GM12864 (cell line): Measurements from ENCODE around the gene MEP1A.
"Not testable (repeated sequence)": the region's sequence is repeated elsewhere in the genome, so short reads cannot be mapped to it uniquely, and the experiment has no call there.

Experiments
- DNase-seq: peaks from one replicate; pipeline ENCODE4 v3.0.0-alpha.2; 2011; ENCODE audit warnings: low read depth
- H3K4me3 ChIP-seq: 2 replicates; pipeline ENCODE4 v1.5.1; 2011; ENCODE audit warnings: mild to moderate bottlenecking, low read depth, low read length, control low read depth
- CTCF ChIP-seq: IDR thresholded peaks from 2 replicates; pipeline ENCODE4 v1.5.1; 2011; ENCODE audit warnings: low read depth, mild to moderate bottlenecking, moderate library complexity, low read length, control low read depth, inconsistent platforms; ENCODE audit errors: missing control alignments

Gene MEP1A

GRCh38 chr6:46763466-46763865, 29.7 kb upstream of the MEP1A start:
- no peak for DNase-seq
- H3K4me3 ChIP-seq, result no peak overlapping the region
- TF ChIP-seq CTCF, result no peak

- not testable (repeated sequence) for DNase-seq, H3K4me3 ChIP-seq
Measured at GRCh38 chr6:46764280-46764679, 28.9 kb upstream of the MEP1A start.

GRCh38 chr6:46764961-46765360, 28.2 kb upstream of the MEP1A start:
- DNase-seq, result no peak
- no peak for TF ChIP-seq CTCF
- no peak overlapping the region for H3K4me3 ChIP-seq

- TF ChIP-seq CTCF, result no peak
- DNase-seq, result no peak
- no peak overlapping the region for H3K4me3 ChIP-seq
Measured at GRCh38 chr6:46772016-46772415, 21.2 kb upstream of the MEP1A start.

- no peak for TF ChIP-seq CTCF
- DNase-seq, result no peak
- H3K4me3 ChIP-seq, result no peak overlapping the region
Measured at GRCh38 chr6:46772762-46773161, 20.4 kb upstream of the MEP1A start.

- TF ChIP-seq CTCF, result no peak
- no peak overlapping the region for H3K4me3 ChIP-seq
- no peak for DNase-seq
Measured at GRCh38 chr6:46773201-46773855, 19.9 kb upstream of the MEP1A start.

GRCh38 chr6:46774736-46775135, 18.5 kb upstream of the MEP1A start:
- H3K4me3 ChIP-seq, DNase-seq: not testable (repeated sequence)

GRCh38 chr6:46776070-46776712, 17.0 kb upstream of the MEP1A start:
- H3K4me3 ChIP-seq, result no peak overlapping the region
- no peak for TF ChIP-seq CTCF
- DNase-seq, result no peak
